ENCODE measurements around the gene FKBP5.

GRCh38 chr6:35607517-35608233 is 81.0 kb downstream of the FKBP5 start:
- TF ChIP-seq CTCF (IDR thresholded peaks at IDR 0.05) = no peak
- TF ChIP-seq POLR2A (IDR thresholded peaks at IDR 0.05) = no peak
- TF ChIP-seq POLR2AphosphoS5 (IDR thresholded peaks at IDR 0.05; ENCODE audit: insufficient read depth in 1 of 2, low read depth in 1 of 2) = peak in 1 of 2 donors; percentile 17
